ENCODE data around the gene TUT1.

Gene TUT1

GRCh38 chr11:62546929-62547625, 44.2 kb downstream of the TUT1 start:
- no peak overlapping the region for H3K27ac Mint-ChIP-seq
- TF ChIP-seq CTCF (IDR thresholded peaks at IDR 0.05), result no peak
- no peaks in the 10 kb centered on the region for H3K36me3 Mint-ChIP-seq (ENCODE audit: low read depth)
- peaks cover 65% of the 10 kb centered on the region for H3K27me3 Mint-ChIP-seq (ENCODE audit: low read depth, poor library complexity)
- peaks cover 67% of the 10 kb centered on the region for H3K4me1 Mint-ChIP-seq
- DNase-seq, result peak; percentile 47
- H3K4me3 Mint-ChIP-seq, result peak overlapping the region; percentile 81
- H3K9me3 Mint-ChIP-seq, result no peaks in the 10 kb centered on the region

- peaks cover 68% of the 10 kb centered on the region for H3K27me3 Mint-ChIP-seq (ENCODE audit: low read depth, poor library complexity)
Measured at GRCh38 chr11:62546244-62546928, 44.9 kb downstream of the TUT1 start, which contains the start of gene AHNAK. TSS of gene AHNAK (minus strand) at chr11:62546806. CDS start at chr11:62536098, 10,708 bp downstream.

GRCh38 chr11:62545437-62546243, 45.7 kb downstream of the TUT1 start:
- no peak overlapping the region for H3K27ac Mint-ChIP-seq
- TF ChIP-seq CTCF (IDR thresholded peaks at IDR 0.05), result no peak
- peak overlapping the region; percentile 88 for H3K4me3 Mint-ChIP-seq
- H3K4me1 Mint-ChIP-seq, result peaks cover 69% of the 10 kb centered on the region
- H3K9me3 Mint-ChIP-seq, result no peaks in the 10 kb centered on the region
- peak; percentile 80 for DNase-seq
- no peaks in the 10 kb centered on the region for H3K36me3 Mint-ChIP-seq (ENCODE audit: low read depth)
- peaks cover 66% of the 10 kb centered on the region for H3K27me3 Mint-ChIP-seq (ENCODE audit: low read depth, poor library complexity)

More at GRCh38 chr11:62546244-62546928, 44.9 kb downstream of the TUT1 start, which contains the start of gene AHNAK:
- Mint-ChIP-seq H3K36me3 (ENCODE audit: low read depth) (no peaks in the 10 kb centered on the region), H3K27ac (no peak within 1 kb of the TSS), H3K4me3 (peak within 1 kb of the TSS; percentile 88), H3K4me1 (peaks cover 67% of the 10 kb centered on the region), H3K9me3 (no peaks in the 10 kb centered on the region)
- DNase-seq, result peak; percentile 82
- TF ChIP-seq CTCF (IDR thresholded peaks at IDR 0.05), result no peak

- DNase-seq, result peak; percentile 35
- Mint-ChIP-seq H3K9me3 (no peaks in the 10 kb centered on the region), H3K27me3 (ENCODE audit: low read depth, poor library complexity) (peaks cover 58% of the 10 kb centered on the region), H3K4me1 (peaks cover 69% of the 10 kb centered on the region), H3K36me3 (ENCODE audit: low read depth) (no peaks in the 10 kb centered on the region), H3K4me3 (peak overlapping the region; percentile 88), H3K27ac (no peak overlapping the region)
- no peak for TF ChIP-seq CTCF (IDR thresholded peaks at IDR 0.05)
Measured at GRCh38 chr11:62544581-62545436, 46.5 kb downstream of the TUT1 start.

GRCh38 chr11:62543680-62544444, 47.5 kb downstream of the TUT1 start:
- Mint-ChIP-seq H3K4me3 (peak overlapping the region; percentile 88), H3K27ac (no peak overlapping the region), H3K9me3 (no peaks in the 10 kb centered on the region), H3K36me3 (ENCODE audit: low read depth) (no peaks in the 10 kb centered on the region), H3K4me1 (peaks cover 74% of the 10 kb centered on the region), H3K27me3 (ENCODE audit: low read depth, poor library complexity) (peaks cover 54% of the 10 kb centered on the region)
- DNase-seq, result no peak
- TF ChIP-seq CTCF (IDR thresholded peaks at IDR 0.05), result no peak
